Measurements from ENCODE around the gene ALLC.

The ALLC gene

DNA sequence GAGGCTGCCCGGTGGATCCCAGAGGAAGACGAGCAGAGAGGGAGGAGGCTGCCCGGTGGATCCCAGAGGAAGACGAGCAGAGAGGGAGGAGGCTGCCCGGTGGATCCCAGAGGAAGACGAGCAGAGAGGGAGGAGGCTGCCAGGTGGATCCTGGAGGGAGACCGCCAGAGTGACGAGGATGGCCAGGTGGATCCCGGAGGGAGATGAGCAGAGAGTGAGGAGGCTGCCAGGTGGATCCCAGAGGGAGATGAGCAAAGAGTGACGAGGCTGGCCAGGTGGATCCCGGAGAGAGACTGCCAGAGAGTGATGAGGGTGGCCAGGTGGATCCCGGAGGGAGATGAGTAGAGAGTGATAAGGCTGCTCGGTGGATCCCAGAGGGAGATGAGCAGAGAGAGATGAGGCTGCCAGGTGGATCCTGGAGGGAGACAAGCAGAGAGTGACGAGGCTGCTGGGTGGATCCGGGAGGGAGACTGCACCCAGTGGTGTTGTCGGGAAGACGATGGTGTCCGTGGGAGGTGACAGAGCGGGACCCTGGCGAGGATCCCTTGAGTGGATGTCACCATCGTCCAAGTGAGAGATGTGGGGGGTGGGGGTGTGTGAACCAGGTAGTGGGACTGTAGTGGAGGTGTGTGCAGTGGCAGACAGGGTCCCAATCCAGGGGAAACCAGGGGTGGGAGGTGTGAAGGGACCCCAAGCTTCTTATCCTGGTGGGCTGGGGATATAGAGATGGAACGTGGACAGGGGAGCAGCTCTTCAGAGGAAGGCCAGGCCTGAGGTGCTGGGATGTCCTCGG lies 67.7 kb downstream of the ALLC start:
- DNase-seq (ENCODE audit: low read depth), result no peak
- H3K4me3 ChIP-seq (replicated peaks; ENCODE audit: low read depth, low read length), result no peak overlapping the region
- TF ChIP-seq, protein P1, sequence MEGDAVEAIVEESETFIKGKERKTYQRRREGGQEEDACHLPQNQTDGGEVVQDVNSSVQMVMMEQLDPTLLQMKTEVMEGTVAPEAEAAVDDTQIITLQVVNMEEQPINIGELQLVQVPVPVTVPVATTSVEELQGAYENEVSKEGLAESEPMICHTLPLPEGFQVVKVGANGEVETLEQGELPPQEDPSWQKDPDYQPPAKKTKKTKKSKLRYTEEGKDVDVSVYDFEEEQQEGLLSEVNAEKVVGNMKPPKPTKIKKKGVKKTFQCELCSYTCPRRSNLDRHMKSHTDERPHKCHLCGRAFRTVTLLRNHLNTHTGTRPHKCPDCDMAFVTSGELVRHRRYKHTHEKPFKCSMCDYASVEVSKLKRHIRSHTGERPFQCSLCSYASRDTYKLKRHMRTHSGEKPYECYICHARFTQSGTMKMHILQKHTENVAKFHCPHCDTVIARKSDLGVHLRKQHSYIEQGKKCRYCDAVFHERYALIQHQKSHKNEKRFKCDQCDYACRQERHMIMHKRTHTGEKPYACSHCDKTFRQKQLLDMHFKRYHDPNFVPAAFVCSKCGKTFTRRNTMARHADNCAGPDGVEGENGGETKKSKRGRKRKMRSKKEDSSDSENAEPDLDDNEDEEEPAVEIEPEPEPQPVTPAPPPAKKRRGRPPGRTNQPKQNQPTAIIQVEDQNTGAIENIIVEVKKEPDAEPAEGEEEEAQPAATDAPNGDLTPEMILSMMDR (IDR thresholded peaks at IDR 0.05; ENCODE audit: low read length, missing control alignments), result no peak

DNA sequence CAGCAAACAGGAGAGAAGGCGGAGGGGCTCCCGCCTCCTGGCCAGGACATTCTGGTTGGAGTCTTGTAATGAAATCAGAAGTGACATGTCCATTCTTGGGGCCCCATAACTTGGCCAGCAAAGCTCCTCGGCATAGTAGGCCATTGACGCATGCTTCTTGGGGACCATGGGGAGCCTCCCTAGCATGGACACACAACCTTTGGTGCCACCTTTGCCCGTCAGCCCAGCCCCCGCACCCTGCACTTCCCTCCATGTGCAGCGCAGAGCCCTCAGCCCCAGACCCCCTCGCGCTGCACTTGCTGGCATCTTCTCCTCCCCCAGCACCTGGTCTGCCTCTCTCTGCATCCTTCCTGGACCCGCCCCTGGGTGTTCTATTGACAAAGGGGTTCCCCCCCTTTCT lies 68.5 kb downstream of the ALLC start:
- no peak overlapping the region for H3K4me3 ChIP-seq (replicated peaks; ENCODE audit: low read depth, low read length)
- no peak for DNase-seq (ENCODE audit: low read depth)
- TF ChIP-seq, protein P1 (IDR thresholded peaks at IDR 0.05; ENCODE audit: low read length, missing control alignments), result no peak

DNA sequence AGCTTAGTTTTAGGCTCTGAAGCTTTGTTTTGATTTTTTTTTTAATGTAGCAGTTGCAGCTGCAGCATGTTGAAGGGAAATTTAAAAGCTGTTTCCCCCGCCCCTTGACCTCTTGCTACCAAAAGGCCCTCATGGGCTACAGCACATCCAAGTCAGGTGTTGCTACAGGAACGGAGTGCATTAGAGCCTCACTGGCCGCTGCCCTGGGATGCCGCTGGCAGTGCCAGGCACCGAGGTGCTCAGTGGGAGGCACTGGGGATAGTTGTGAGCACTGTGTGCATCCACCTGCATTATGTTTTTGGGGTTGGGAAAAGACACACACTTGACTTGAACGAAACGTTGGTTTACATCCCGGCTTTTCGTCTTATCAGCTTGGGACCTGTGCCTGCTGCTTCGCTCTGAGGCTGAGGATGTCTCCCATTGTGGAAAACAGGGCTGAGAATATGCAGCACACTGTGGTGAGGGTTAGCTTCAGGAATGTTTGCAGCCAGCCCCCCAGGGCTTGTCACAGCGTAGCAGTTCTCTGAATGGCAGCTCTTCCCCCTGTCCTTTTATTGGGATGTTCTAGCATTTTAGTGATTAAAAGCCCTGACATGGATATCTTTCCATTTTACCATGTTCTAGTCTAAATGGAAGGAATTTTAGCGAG lies 69.5 kb downstream of the ALLC start:
- H3K4me3 ChIP-seq (replicated peaks; ENCODE audit: low read depth, low read length), result no peak overlapping the region
- TF ChIP-seq, protein P1 (IDR thresholded peaks at IDR 0.05; ENCODE audit: low read length, missing control alignments), result no peak
- no peak for DNase-seq (ENCODE audit: low read depth)

DNA sequence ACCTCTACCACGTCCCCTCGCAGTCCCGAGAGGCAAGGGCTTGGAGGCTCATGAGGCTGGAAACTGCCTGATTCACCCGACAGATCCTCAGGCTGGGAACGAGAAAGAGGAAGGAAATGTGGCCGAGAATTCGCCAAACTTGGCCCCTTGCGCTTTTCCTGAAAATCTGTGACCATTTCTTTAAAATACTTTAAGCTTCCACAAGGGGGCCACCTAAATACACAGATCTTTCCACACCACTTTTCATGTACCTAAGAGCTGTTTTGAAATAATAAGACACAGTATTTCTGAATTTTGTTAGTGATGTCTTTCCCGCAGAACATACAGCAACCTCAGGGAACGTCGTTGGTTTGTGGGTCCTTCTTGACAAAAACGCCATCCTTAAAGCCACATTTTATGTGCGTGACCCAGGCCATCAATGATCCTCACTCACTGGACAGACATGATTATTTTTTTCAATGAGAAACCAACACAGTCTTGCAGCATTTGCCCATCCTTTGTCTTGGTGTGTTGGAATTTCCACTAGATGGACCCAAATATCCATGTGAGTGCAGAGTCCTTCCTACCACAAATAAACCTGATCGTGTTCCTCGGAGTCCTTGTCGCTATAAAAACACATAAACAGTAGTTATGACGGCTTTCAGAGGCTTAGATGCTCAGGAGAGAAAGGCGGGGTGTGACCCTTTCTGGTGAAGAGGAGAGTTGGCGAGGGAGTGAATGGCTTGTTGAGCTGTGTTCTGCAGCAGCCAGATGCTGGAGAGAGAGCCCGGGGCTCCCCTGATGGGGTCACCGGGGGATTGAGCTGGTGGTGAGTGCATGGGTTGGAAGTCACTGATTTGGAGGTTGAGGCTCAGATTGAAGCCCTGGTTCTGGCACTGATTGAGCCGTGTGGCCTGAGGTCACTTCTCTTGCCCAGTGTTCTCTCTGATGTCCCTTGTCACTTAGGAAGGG lies 70.4 kb downstream of the ALLC start:
- peak; percentile 63 for DNase-seq (ENCODE audit: low read depth)
- H3K4me3 ChIP-seq (replicated peaks; ENCODE audit: low read depth, low read length), result no peak overlapping the region
- TF ChIP-seq, protein P1 (IDR thresholded peaks at IDR 0.05; ENCODE audit: low read length, missing control alignments), result peak; percentile 53

DNA sequence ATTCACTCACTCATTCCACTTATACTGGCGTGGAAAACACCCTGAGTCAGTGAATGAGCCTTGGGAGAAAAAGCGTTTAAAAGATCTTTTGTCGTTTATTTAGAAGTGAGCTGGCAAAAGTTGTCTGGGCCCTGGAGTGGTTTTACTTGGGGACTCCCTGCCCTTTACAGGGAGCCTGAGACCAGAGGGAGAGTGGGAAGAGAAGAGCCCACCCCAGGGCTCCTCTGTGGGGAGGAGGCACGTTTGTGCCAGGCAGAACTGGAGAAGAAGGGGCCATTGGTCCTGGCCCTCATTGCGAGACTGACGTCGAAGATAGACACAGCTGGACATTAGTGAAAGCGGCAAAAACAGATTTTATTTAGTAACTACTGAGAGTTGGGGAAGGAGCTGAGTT lies 71.1 kb downstream of the ALLC start:
- TF ChIP-seq, protein P1 (IDR thresholded peaks at IDR 0.05; ENCODE audit: low read length, missing control alignments), result no peak
- no peak overlapping the region for H3K4me3 ChIP-seq (replicated peaks; ENCODE audit: low read depth, low read length)
- DNase-seq (ENCODE audit: low read depth), result no peak

DNA sequence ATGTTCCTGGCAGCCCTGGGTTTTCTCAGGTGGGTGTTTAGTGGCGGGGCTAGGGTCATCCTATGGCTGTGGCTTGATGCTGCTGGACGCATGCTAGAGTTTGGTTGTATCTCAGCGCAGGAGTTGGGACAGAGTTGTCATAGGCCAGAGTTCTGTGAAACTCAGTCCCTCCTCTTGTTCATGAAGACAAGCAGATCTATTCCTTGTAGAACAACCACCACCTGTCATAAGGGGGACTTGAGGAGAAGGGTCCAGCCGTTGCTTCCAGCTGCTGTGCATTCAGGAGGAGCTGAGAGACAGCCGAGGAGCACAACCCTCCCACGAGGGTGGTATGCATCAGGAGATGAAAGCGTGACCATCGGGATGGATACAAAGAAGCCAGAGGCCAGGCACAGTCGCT lies 71.8 kb downstream of the ALLC start:
- no peak for DNase-seq (ENCODE audit: low read depth)
- TF ChIP-seq, protein P1 (IDR thresholded peaks at IDR 0.05; ENCODE audit: low read length, missing control alignments), result no peak
- no peak overlapping the region for H3K4me3 ChIP-seq (replicated peaks; ENCODE audit: low read depth, low read length)

Data from fibroblast of pulmonary artery (primary cell).